Myocyte (in vitro differentiated cells): ENCODE measurements around the gene DCLRE1B. TPM values are rescaled to one million over a fixed set of nuclear protein-coding genes. Genes with fewer than 3 reads are reported as not detected.
"Not testable (repeated sequence)": the region's sequence is repeated elsewhere in the genome, so short reads cannot be mapped to it uniquely, and the experiment has no call there.

Experiments used
- DNase-seq: peaks from one replicate; pipeline ENCODE4 v3.0.0-alpha.2; 2012; ENCODE audit warnings: low read depth
- total RNA-seq: library from RNA; depleted of rRNA; stranded (reverse); fragments of >200 nt; gene quantifications from 2 replicates; pipeline ENCODE4 v1.2.3, GENCODE V29; 2014

Gene DCLRE1B
- total RNA-seq, 1 donor from 2014 or later, result 5.3 TPM

- DNase-seq, result no peak
Observed at GRCh38 chr1:113946112-113946511, 41.0 kb downstream of the DCLRE1B start.

GRCh38 chr1:113946678-113947387 is 41.7 kb downstream of the DCLRE1B start:
- DNase-seq, result no peak

- DNase-seq, result no peak
Observed at GRCh38 chr1:113947388-113948107, 42.4 kb downstream of the DCLRE1B start.

- DNase-seq, result not testable (repeated sequence)
Observed at GRCh38 chr1:113948151-113948550, 43.0 kb downstream of the DCLRE1B start.

- no peak for DNase-seq
Observed at GRCh38 chr1:113949007-113949406, 43.9 kb downstream of the DCLRE1B start.

- DNase-seq, result no peak
Observed at GRCh38 chr1:113950908-113951307, 45.8 kb downstream of the DCLRE1B start.

- no peak for DNase-seq
Observed at GRCh38 chr1:113951719-113952118, 46.6 kb downstream of the DCLRE1B start.

- peak; percentile 32 for DNase-seq
Observed at GRCh38 chr1:113957984-113958383, 52.9 kb downstream of the DCLRE1B start.

GRCh38 chr1:113958691-113959090 is 53.6 kb downstream of the DCLRE1B start:
- DNase-seq, result no peak

GRCh38 chr1:113963281-113963906 is 58.3 kb downstream of the DCLRE1B start:
- peak; percentile 22 for DNase-seq

Other genes starting within 250 kb of the DCLRE1B start
- gene PHTF1, start 145.8 kb upstream of the DCLRE1B start, total RNA-seq, result 42.7 and 64.9 TPM in 2 replicates
- 8.5 and 12.4 TPM in 2 replicates for gene RSBN1, start 92.8 kb upstream of the DCLRE1B start, total RNA-seq
- 1.4 and 2.0 TPM in 2 replicates for gene PTPN22, start 33.6 kb upstream of the DCLRE1B start, total RNA-seq
- gene BCL2L15, start 17.7 kb upstream of the DCLRE1B start, total RNA-seq, result 0.37 and 4.4 TPM in 2 replicates
- gene AP4B1, start 527 bp upstream of the DCLRE1B start, total RNA-seq, result 11.0 and 13.1 TPM in 2 replicates
- 45.0 and 71.9 TPM in 2 replicates for gene HIPK1, start 24.0 kb downstream of the DCLRE1B start, total RNA-seq
- 239 and 310 TPM in 2 replicates for gene OLFML3, start 74.1 kb downstream of the DCLRE1B start, total RNA-seq
- 1.0 and 1.4 TPM in 2 replicates for gene SYT6, start 248.5 kb downstream of the DCLRE1B start, total RNA-seq